ENCODE data around the gene PAWR.
A peak's percentile ranks its signal among the peaks of the same experiment; 100 is the strongest.

Gene PAWR

DNA sequence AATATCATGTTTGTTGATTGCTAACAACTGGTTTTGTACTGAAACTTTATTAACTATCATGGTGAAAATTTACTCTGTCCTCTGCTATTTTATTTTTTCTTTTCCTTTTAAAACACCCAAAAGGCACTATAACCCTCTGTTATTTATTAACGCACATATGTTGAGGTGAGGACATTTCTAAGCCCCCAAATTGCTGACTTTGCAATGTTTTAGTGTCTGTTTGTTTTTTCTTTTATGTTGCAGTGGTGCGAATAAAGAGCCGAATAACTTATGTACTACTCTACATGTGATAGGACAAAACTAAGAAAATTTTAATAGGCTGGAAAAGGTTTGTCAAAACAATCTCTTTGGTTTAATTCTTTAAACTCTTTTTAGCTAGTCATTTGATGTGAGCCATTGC, 24.5 kb upstream of the PAWR start:
- TF ChIP-seq, protein P1, sequence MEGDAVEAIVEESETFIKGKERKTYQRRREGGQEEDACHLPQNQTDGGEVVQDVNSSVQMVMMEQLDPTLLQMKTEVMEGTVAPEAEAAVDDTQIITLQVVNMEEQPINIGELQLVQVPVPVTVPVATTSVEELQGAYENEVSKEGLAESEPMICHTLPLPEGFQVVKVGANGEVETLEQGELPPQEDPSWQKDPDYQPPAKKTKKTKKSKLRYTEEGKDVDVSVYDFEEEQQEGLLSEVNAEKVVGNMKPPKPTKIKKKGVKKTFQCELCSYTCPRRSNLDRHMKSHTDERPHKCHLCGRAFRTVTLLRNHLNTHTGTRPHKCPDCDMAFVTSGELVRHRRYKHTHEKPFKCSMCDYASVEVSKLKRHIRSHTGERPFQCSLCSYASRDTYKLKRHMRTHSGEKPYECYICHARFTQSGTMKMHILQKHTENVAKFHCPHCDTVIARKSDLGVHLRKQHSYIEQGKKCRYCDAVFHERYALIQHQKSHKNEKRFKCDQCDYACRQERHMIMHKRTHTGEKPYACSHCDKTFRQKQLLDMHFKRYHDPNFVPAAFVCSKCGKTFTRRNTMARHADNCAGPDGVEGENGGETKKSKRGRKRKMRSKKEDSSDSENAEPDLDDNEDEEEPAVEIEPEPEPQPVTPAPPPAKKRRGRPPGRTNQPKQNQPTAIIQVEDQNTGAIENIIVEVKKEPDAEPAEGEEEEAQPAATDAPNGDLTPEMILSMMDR (IDR thresholded peaks at IDR 0.05; ENCODE audit: low read depth, low read length) = no peak
- DNase-seq = no peak
- Histone ChIP-seq H3K9me3 (ENCODE audit: severe bottlenecking) (no peaks in the 10 kb centered on the region), H3K27ac (no peak overlapping the region), H3K4me3 (ENCODE audit: low read depth, low read length) (no peak overlapping the region), H3K36me3 (no peaks in the 10 kb centered on the region), H3K27me3 (ENCODE audit: insufficient read depth, low read depth, severe bottlenecking) (no peaks in the 10 kb centered on the region)

DNA sequence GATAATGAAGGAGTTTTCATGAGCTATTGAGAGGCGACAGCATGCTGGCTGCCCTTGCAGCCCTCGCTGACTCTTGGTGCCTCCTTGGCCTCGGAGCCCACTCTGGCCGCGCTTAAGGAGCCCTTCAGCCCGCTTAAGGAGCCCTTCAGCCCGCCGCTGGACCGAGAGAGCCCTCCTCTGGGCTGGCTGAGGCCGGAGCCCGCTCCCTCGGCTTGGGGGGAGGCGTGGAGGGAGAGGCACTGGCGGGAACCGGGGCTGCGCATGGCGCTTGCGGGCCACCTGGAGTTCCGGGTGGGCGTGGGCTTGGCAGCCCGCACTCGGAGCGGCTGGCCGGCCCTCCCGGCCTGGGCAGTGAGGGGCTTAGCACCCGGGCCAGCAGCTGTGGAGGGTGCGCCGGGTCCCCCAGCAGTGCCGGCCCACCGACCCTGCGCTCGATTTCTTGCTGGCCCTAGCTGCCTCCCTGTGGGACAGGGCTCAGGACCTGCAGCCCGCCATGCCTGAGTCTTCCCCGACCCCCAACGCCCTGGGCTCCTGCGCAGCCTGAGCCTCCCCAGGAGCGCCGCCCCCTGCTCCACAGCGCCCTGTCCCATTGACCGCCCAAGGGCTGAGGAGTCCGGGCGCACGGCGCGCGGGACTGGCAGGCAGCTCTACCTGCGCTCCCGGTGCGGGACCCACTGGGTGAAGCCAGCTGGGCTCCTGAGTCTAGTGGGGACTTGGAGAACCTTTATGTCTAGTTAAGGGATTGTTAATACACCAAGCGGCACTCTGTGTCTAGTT, 20.1 kb upstream of the PAWR start:
- H3K9me3 ChIP-seq (ENCODE audit: severe bottlenecking) = no peaks in the 10 kb centered on the region
- DNase-seq = no peak
- no peaks in the 10 kb centered on the region for H3K36me3 ChIP-seq
- H3K27ac ChIP-seq = no peak overlapping the region
- H3K4me3 ChIP-seq (ENCODE audit: low read depth, low read length) = no peak overlapping the region
- TF ChIP-seq, protein P1 (IDR thresholded peaks at IDR 0.05; ENCODE audit: low read depth, low read length) = no peak
- no peaks in the 10 kb centered on the region for H3K27me3 ChIP-seq (ENCODE audit: insufficient read depth, low read depth, severe bottlenecking)

DNA sequence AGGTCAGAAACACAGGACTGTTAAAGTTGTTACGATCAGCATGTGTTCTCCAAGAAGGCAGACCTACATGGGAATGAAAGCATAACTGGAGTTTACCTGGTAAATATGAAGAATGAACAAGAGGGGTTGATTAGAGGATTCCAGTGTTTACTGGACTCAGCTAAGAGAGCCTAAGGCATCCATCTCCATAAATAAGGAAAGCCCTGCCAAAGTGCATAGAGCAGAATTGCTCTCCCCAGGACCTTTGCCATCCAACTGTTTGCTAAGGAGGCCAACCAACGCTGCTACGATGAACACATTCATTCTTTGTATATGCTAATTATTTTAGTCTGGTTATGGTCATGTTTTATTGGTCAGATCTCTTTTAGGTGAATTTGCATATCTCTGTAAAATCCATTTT, 17.1 kb upstream of the PAWR start:
- Histone ChIP-seq H3K9me3 (ENCODE audit: severe bottlenecking) (no peaks in the 10 kb centered on the region), H3K27me3 (ENCODE audit: insufficient read depth, low read depth, severe bottlenecking) (no peaks in the 10 kb centered on the region), H3K36me3 (no peaks in the 10 kb centered on the region), H3K27ac (no peak overlapping the region), H3K4me3 (ENCODE audit: low read depth, low read length) (no peak overlapping the region)
- DNase-seq = no peak
- TF ChIP-seq, protein P1 (IDR thresholded peaks at IDR 0.05; ENCODE audit: low read depth, low read length) = no peak

GRCh38 chr12:79706676-79707075, 15.9 kb upstream of the PAWR start:
- Histone ChIP-seq H3K9me3 (ENCODE audit: severe bottlenecking) (no peaks in the 10 kb centered on the region), H3K4me3 (ENCODE audit: low read depth, low read length) (no peak overlapping the region), H3K27ac (no peak overlapping the region), H3K27me3 (ENCODE audit: insufficient read depth, low read depth, severe bottlenecking) (no peaks in the 10 kb centered on the region), H3K36me3 (no peaks in the 10 kb centered on the region)
- DNase-seq = no peak
- TF ChIP-seq, protein P1 (IDR thresholded peaks at IDR 0.05; ENCODE audit: low read depth, low read length) = no peak

DNA sequence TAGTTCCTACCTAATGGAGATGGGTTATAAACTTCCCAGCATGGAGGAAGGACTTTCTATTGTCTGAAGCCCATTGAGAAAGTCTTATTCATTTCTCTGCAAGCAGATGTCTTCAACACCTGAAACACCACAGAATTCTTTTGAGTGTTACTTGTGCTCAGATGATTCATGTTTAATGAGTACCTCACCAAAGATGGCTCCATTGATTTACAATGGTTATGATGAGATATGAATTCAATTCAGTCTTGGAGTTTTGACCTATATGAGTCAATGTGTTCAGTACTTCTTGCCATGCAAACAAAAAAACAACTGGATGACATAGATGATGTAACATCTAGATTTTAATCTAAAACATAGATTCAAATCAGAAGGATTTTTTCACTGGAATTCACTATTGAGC, 15.4 kb upstream of the PAWR start:
- Histone ChIP-seq H3K9me3 (ENCODE audit: severe bottlenecking) (no peaks in the 10 kb centered on the region), H3K36me3 (no peaks in the 10 kb centered on the region), H3K27ac (no peak overlapping the region), H3K27me3 (ENCODE audit: insufficient read depth, low read depth, severe bottlenecking) (no peaks in the 10 kb centered on the region), H3K4me3 (ENCODE audit: low read depth, low read length) (no peak overlapping the region)
- TF ChIP-seq, protein P1 (IDR thresholded peaks at IDR 0.05; ENCODE audit: low read depth, low read length) = no peak
- DNase-seq = no peak

DNA sequence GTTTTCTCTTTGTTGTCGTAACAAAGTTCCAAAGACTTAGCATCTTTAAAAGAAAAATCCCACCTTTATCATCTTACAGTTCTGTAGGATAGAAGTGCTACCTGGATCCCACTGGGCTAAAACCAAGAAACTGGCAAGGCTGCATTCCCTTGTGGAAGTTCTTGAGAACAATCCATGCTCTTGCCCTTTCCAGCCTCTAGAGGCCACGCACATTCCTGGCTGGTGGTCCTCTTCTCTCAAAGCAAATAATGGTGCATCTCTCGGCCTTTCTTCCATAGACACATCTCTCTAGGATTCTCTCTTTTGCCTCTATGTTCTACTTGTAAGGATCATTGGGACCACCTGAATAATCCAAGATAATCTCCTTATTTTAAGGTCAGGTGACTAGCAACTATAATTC, 8.2 kb upstream of the PAWR start:
- no peak for DNase-seq
- TF ChIP-seq, protein P1 (IDR thresholded peaks at IDR 0.05; ENCODE audit: low read depth, low read length) = 0 out of 2 replicates have a peak, but pooled peaks have one; percentile 6
- Histone ChIP-seq H3K36me3 (no peaks in the 10 kb centered on the region), H3K9me3 (ENCODE audit: severe bottlenecking) (no peaks in the 10 kb centered on the region), H3K27ac (no peak overlapping the region), H3K27me3 (ENCODE audit: insufficient read depth, low read depth, severe bottlenecking) (no peaks in the 10 kb centered on the region), H3K4me3 (ENCODE audit: low read depth, low read length) (no peak overlapping the region)
